IMR-90 (cell line): ENCODE results near the gene COCH. TPM values are rescaled to one million over a fixed set of nuclear protein-coding genes. Genes with fewer than 3 reads are reported as not detected.
"Not testable (repeated sequence)": the region's sequence is repeated elsewhere in the genome, so short reads cannot be mapped to it uniquely, and the experiment has no call there.

Source experiments
- ATAC-seq: fragments of 200-7000 bp; cut with Tn5 transposase; 2 replicates; pipeline ENCODE4 v1.9.1; 2020; ENCODE audit warnings: low read depth, mild to moderate bottlenecking, moderate library complexity
- BruUV-seq: library from RNA; stranded (reverse); fragments of 400-500 nt; replicated peaks from 2 replicates; lab custom pipeline; 2021; lab: Mats Ljungman, UMichigan
- CTCF ChIA-PET: fragments of 300-600 bp; formaldehyde crosslinking; extraction: SDS; loops from one replicate; lab custom pipeline; 2021; ENCODE audit warnings: antibody characterized with exemption; lab: Yijun Ruan, JAX
- POLR2A ChIA-PET: fragments of 300-600 bp; sonication (Branson Sonifier 250); formaldehyde crosslinking; loops from one replicate; lab custom pipeline; 2022; ENCODE audit warnings: antibody characterized with exemption; ENCODE audit not compliant: unreplicated experiment; lab: Charles Lee
- DNase-seq: peaks from one replicate; pipeline ENCODE4 v3.0.0; 2013
- H2AFZ ChIP-seq: replicated peaks from 2 replicates; pipeline ENCODE3; 2013; ENCODE audit warnings: low read length, mild to moderate bottlenecking; ENCODE audit not compliant: poor library complexity
- H2AK5ac ChIP-seq: 2 replicates; pipeline ENCODE4 v1.6.1; 2013; ENCODE audit warnings: low read depth, low read length, inconsistent platforms
- H2AK9ac ChIP-seq: replicated peaks from 2 replicates; pipeline ENCODE3; 2013; ENCODE audit warnings: mild to moderate bottlenecking, low read depth, low read length, moderate library complexity; ENCODE audit not compliant: poor library complexity
- H2BK120ac ChIP-seq: 2 replicates; pipeline ENCODE4 v1.6.1; 2013; ENCODE audit warnings: low read depth, low read length, inconsistent platforms
- H2BK15ac ChIP-seq: 3 replicates; pipeline ENCODE4 v1.6.1; 2013; ENCODE audit warnings: low read depth, low read length, inconsistent platforms
- H2BK20ac ChIP-seq: 2 replicates; pipeline ENCODE4 v1.6.1; 2013; ENCODE audit warnings: low read depth, mild to moderate bottlenecking, inconsistent platforms, low read length, moderate library complexity
- H2BK5ac ChIP-seq: 2 replicates; pipeline ENCODE4 v1.6.1; 2013; ENCODE audit warnings: mild to moderate bottlenecking, low read depth, low read length, inconsistent platforms; ENCODE audit not compliant: poor library complexity, severe bottlenecking
- H3K14ac ChIP-seq: replicated peaks from 2 replicates; pipeline ENCODE4 v1.6.1; 2013; ENCODE audit warnings: low read depth, low read length, inconsistent platforms
- H3K18ac ChIP-seq: 2 replicates; pipeline ENCODE4 v1.6.1; 2013; ENCODE audit warnings: low read depth, low read length, control low read depth
- H3K23ac ChIP-seq: 2 replicates; pipeline ENCODE4 v1.6.1; 2013; ENCODE audit warnings: low read depth, low read length, inconsistent platforms
- H3K27ac ChIP-seq: 2 replicates; pipeline ENCODE4 v1.5.1; 2013; ENCODE audit warnings: mild to moderate bottlenecking, control low read depth, low read length; ENCODE audit not compliant: insufficient read depth
- H3K27me3 ChIP-seq: 2 replicates; pipeline ENCODE4 v1.6.1; 2013; ENCODE audit warnings: low read length; ENCODE audit not compliant: control insufficient read depth, insufficient read depth
- H3K36me3 ChIP-seq: 2 replicates; pipeline ENCODE4 v1.6.1; 2013; ENCODE audit warnings: low read length, mixed read lengths; ENCODE audit not compliant: control insufficient read depth, insufficient read depth
- H3K4ac ChIP-seq: 2 replicates; pipeline ENCODE4 v1.6.1; 2013; ENCODE audit warnings: low read depth, low read length, inconsistent platforms
- H3K4me1 ChIP-seq: 2 replicates; pipeline ENCODE4 v1.6.1; 2013; ENCODE audit warnings: low read length, mixed read lengths; ENCODE audit not compliant: control insufficient read depth, insufficient read depth
- H3K4me2 ChIP-seq: 2 replicates; pipeline ENCODE4 v1.6.1; 2013; ENCODE audit warnings: low read depth, mild to moderate bottlenecking, control low read depth, low read length, moderate library complexity
- H3K4me3 ChIP-seq: 2 replicates; pipeline ENCODE4 v1.5.1; 2013; ENCODE audit warnings: low read depth, mild to moderate bottlenecking, control low read depth, low read length, moderate library complexity; ENCODE audit not compliant: insufficient read depth
- H3K56ac ChIP-seq: 2 replicates; pipeline ENCODE4 v1.6.1; 2013; ENCODE audit warnings: low read length, inconsistent platforms; ENCODE audit not compliant: insufficient read depth; ENCODE audit errors: extremely low read depth
- H3K79me1 ChIP-seq, 2 experiments: 2 replicates each; pipeline ENCODE4 v1.6.1; 2013; ENCODE audit warnings: low read length in 2 of 2, inconsistent platforms in 1 of 2, low read depth in 1 of 2
- H3K9ac ChIP-seq: 2 replicates; pipeline ENCODE4 v1.6.1; 2013; ENCODE audit warnings: low read depth, low read length, control low read depth
- H3K9me1 ChIP-seq: 2 replicates; pipeline ENCODE4 v1.6.1; 2013; ENCODE audit warnings: low read length, inconsistent platforms; ENCODE audit not compliant: insufficient read depth
- H3K9me3 ChIP-seq: 2 replicates; pipeline ENCODE4 v1.6.1; 2013; ENCODE audit warnings: low read length; ENCODE audit not compliant: control insufficient read depth, insufficient read depth
- H4K20me1 ChIP-seq: 2 replicates; pipeline ENCODE4 v1.6.1; 2013; ENCODE audit warnings: low read length, inconsistent platforms; ENCODE audit not compliant: insufficient read depth
- H4K5ac ChIP-seq: 2 replicates; pipeline ENCODE4 v1.6.1; 2013; ENCODE audit warnings: mild to moderate bottlenecking, low read depth, low read length, control low read depth
- H4K8ac ChIP-seq, 2 experiments: 2 replicates each; pipeline ENCODE4 v1.6.1; 2013; ENCODE audit warnings: low read depth in 2 of 2, low read length in 2 of 2, control low read depth in 1 of 2, inconsistent platforms in 1 of 2
- H4K91ac ChIP-seq: 2 replicates; pipeline ENCODE4 v1.6.1; 2013; ENCODE audit warnings: low read depth, low read length, inconsistent platforms; ENCODE audit not compliant: insufficient read depth
- BHLHE40 ChIP-seq: fragments of 150-350 bp; IDR thresholded peaks from 2 replicates; pipeline ENCODE4 v1.6.1; 2016; ENCODE audit warnings: mild to moderate bottlenecking, low read depth, low read length
- CTCF ChIP-seq: conservative IDR thresholded peaks from 2 replicates; pipeline ENCODE4 v1.5.1; 2012; ENCODE audit warnings: mild to moderate bottlenecking, low read depth, low read length, improper control_type of control experiment
- FOS ChIP-seq: fragments of 150-350 bp; IDR thresholded peaks from 2 replicates; pipeline ENCODE4 v1.6.1; 2016; ENCODE audit warnings: low read depth, low read length
- MAFK ChIP-seq: IDR thresholded peaks from 2 replicates; pipeline ENCODE4 v1.6.1; 2012; ENCODE audit warnings: low read depth, low read length, improper control_type of control experiment
- RFX5 ChIP-seq: IDR thresholded peaks from 2 replicates; pipeline ENCODE4 v1.8.0; 2012; ENCODE audit warnings: low read depth, mild to moderate bottlenecking, low read length, moderate library complexity
- USF2 ChIP-seq: fragments of 150-350 bp; IDR thresholded peaks from 2 replicates; pipeline ENCODE4 v1.6.1; 2017; ENCODE audit warnings: mild to moderate bottlenecking, antibody characterized with exemption, low read length, low read depth
- whole genome bisulfite sequencing, 2 experiments: methylation state at CpG; one replicate each; pipeline versions ENCODE4 v1.1.5 to v1.1.7; 2013; ENCODE audit warnings: missing lambda C conversion rate in 2 of 2; ENCODE audit not compliant: insufficient read length in 1 of 2; ENCODE audit errors: extremely low coverage in 2 of 2; 5-methylcytosine and 5-hydroxymethylcytosine counted together
- dilution Hi-C: fragments of 300-500 bp; cut with HindIII; formaldehyde crosslinking; loops from one replicate; pipeline ENCODE4 v1.14.3; 2018; ENCODE audit warnings: low sequenced_read_pairs; ENCODE audit not compliant: unreplicated experiment
- in situ Hi-C: fragments of 300-500 bp; cut with MboI; formaldehyde crosslinking; loops from 3 replicates; pipeline ENCODE4 v1.14.3; 2019; ENCODE audit warnings: low sequenced_read_pairs, inconsistent platforms, mixed read lengths
- intact Hi-C: fragments of 100-400 bp; cut with micrococcal nuclease; formaldehyde crosslinking; loops from 2 replicates; pipeline ENCODE4 v1.10.0; 2022
- polyA plus RNA-seq, 3 experiments: library from polyadenylated mRNA; depleted of rRNA; stranded (reverse); fragments of >200 nt; gene quantifications; 2 replicates each; pipeline ENCODE4 v1.2.3, GENCODE V29; 2012; ENCODE audit warnings: low replicate concordance in 1 of 3
- total RNA-seq: library from RNA; depleted of rRNA; stranded (reverse); fragments of >200 nt; gene quantifications from 2 replicates; pipeline ENCODE4 v1.2.3, GENCODE V29; 2012

The COCH gene
- total and polyA plus RNA-seq, 2 of the 4 experiments (the other 2 are of a cell fraction): 0.17 to 0.18 TPM

GRCh38 chr14:30928462-30928861 is 54.1 kb downstream of the COCH start:
- Histone ChIP-seq H2BK15ac (no peak overlapping the region), H3K4ac (no peak overlapping the region), H3K9me3 (no peaks in the 10 kb centered on the region), H2AK5ac (no peak overlapping the region), H3K14ac (no peak overlapping the region), H3K4me1 (no peaks in the 10 kb centered on the region), H2BK20ac (no peak overlapping the region), H4K8ac (no peak overlapping the region), H2BK5ac (no peak overlapping the region), H2AFZ (no peak overlapping the region), H2BK120ac (no peak overlapping the region), H2AK9ac (no peak overlapping the region), H3K79me1 (peaks cover 7 to 24% of the 10 kb centered on the region in 2 experiments; a peak in 3 of 4 replicates), H4K91ac (no peak overlapping the region), H4K5ac (no peak overlapping the region), H3K23ac (no peak overlapping the region), H3K27ac (no peak overlapping the region), H3K4me3 (no peak overlapping the region), H4K20me1 (peaks cover 3% of the 10 kb centered on the region; the same call in 1 of the 2 replicates), H3K9me1 (peaks cover 4% of the 10 kb centered on the region), H3K27me3 (no peaks in the 10 kb centered on the region), H3K56ac (no peak overlapping the region), H3K18ac (no peak overlapping the region), H3K4me2 (no peak overlapping the region), H3K9ac (no peak overlapping the region), H3K36me3 (peaks cover 9% of the 10 kb centered on the region)
- intact Hi-C loops (no loop called here), in situ Hi-C loops (no loop called here), dilution Hi-C loops (no loop called here)
- ATAC-seq (no peak), DNase-seq (no peak)
- ChIA-PET CTCF (no interaction called here), POLR2A (no interaction called here)
- BruUV-seq: no TSS peak
- TF ChIP-seq CTCF (no peak), BHLHE40 (no peak), USF2 (no peak), MAFK (no peak), RFX5 (no peak), FOS (no peak)

DNA sequence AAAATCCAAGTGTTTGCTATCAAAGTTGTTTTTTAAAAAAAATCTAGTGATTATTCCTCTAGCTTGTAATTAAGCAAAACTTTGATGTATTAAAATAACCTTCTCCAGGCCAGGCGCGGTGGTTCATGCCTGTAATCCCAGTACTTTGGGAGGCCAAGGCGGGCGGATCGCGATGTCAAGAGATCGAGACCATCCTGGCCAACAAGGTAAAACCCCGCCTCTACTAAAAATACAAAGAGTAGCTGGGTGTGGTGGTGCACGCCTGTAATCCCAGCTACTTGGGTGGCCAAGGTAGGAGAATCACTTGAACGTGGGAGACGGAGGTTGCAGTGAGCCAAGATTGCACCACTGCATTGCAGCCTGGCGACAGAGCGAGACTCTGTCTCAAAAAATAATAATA is 59.6 kb downstream of the COCH start:
- in situ Hi-C loops: not testable (repeated sequence)

More for the DNA sequence above, 59.6 kb downstream of the COCH start:
- H3K27ac ChIP-seq, H2AK5ac ChIP-seq, H3K4me2 ChIP-seq, H3K23ac ChIP-seq, H2AFZ ChIP-seq, BruUV-seq, H3K14ac ChIP-seq, H3K4me1 ChIP-seq, H2BK5ac ChIP-seq, H4K91ac ChIP-seq, H3K4me3 ChIP-seq, H3K56ac ChIP-seq, H3K9me1 ChIP-seq, H3K9ac ChIP-seq, H3K4ac ChIP-seq, CTCF ChIA-PET, H2BK15ac ChIP-seq, DNase-seq, H2BK120ac ChIP-seq, H3K18ac ChIP-seq, ATAC-seq, H3K9me3 ChIP-seq, dilution Hi-C loops, H2AK9ac ChIP-seq, H2BK20ac ChIP-seq, H4K20me1 ChIP-seq, H4K8ac ChIP-seq, H3K27me3 ChIP-seq, H4K5ac ChIP-seq: not testable (repeated sequence)
- no CpG with 5 or more reads among the region's 13 CpGs for WGBS, 2 experiments
- POLR2A ChIA-PET: interaction anchor here (0.6 kb wide), 1 partner anchor 213 kb away, joined by 7 read pairs; no protein-coding TSS in a partner anchor
- intact Hi-C loops: loop anchor here (5.0 kb wide), 1 partner anchor 38 kb away; no protein-coding TSS in a partner anchor
- H3K79me1 ChIP-seq: peaks cover 18 to 30% of the 10 kb centered on the region in 2 experiments; a peak in 3 of 4 replicates
- peaks cover 15% of the 10 kb centered on the region for H3K36me3 ChIP-seq
